ENCODE measurements around the gene SLC35B2.
"Not testable (repeated sequence)": the region's sequence is repeated elsewhere in the genome, so short reads cannot be mapped to it uniquely, and the experiment has no call there.

The SLC35B2 gene

DNA sequence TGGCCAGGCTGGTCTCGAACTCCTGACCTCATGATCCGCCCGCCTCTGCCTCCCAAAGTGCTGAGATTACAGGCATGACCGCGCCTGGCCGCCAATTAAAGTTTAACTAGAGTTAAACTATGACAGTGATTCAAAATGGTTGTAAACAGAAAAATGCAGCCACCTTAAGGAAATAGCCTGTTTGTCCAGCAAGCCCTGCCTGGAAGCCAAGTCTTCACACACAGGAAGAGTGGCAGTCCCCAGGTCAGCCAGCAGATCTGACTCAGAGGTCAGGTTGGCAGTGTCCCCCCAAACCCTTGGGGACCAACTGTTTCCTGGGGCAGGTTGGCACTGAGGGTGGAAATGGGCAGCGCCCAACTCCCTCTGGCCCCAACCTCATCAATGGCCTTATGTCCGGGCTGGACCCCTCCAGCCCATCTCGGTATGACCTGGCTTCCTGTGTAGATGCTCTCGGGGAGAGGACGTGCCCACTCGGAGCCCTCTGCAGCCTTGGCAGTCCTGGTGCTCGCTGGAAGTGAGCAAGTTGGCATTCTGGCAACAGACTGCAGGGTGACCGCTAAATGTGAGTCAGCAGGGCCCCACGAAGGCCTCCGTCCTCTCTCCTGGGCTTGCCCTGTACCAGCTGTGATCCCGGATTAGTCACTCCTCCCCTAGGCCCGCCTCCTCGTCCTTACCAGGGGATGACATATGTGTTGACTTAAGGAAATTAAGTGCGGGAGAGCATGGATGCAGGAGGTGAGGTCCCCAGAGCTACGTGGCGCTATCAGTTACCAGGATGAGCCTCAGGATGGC is 20.1 kb downstream of the SLC35B2 start:
- DNase-seq: peak in 42 of 56 donors; percentile 30 to 90 (median 62)

DNA sequence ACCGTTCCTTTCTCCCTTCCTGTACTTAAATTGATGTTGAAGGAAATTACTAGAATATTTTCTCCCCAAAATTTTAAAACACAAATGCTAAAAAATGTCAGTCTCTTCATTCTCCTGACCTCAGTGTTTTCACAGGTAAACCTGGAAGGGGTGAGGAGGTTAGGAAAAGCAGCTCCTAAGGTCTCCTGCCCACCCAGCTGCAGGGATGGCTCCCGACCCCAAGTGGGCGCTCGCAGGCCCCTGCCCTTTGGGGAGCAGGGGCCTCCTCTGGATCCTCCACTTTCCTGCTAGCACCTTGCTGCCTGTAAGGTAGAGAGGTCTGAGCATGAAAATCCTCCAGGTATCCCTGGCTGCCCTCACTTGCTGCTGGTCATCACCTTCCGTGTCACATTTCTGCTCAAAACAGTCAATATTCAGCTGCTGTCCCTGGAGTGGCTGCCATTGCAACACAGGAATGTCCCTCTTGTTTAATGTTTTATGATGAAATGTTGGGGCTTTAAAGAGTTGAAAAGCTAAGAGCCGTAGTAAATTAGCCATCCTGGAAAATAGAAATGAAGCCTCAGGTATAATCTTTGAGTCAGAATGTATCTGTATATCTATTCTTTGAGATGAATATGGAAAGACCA is 21.3 kb downstream of the SLC35B2 start:
- DNase-seq: no peak

DNA sequence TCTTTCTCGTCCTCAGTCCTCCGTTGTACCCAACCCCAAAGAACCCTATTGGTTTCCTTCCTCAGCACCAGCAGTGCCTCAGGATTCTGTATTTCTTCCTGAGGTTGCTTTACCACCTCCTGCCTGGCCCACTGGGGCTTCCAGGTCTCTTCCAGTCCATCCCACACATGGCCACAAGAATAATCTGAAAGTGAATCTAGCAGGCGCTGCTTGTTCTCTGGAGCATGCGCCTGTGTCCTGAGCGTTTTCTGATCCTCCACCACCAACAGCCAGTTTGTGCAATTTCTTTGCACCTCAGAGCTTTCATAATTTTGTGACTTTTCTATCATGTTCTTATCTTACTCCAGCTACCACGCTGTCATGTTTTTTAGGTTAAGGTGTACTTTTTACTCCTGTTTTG is 22.1 kb downstream of the SLC35B2 start:
- no peak for DNase-seq

DNA sequence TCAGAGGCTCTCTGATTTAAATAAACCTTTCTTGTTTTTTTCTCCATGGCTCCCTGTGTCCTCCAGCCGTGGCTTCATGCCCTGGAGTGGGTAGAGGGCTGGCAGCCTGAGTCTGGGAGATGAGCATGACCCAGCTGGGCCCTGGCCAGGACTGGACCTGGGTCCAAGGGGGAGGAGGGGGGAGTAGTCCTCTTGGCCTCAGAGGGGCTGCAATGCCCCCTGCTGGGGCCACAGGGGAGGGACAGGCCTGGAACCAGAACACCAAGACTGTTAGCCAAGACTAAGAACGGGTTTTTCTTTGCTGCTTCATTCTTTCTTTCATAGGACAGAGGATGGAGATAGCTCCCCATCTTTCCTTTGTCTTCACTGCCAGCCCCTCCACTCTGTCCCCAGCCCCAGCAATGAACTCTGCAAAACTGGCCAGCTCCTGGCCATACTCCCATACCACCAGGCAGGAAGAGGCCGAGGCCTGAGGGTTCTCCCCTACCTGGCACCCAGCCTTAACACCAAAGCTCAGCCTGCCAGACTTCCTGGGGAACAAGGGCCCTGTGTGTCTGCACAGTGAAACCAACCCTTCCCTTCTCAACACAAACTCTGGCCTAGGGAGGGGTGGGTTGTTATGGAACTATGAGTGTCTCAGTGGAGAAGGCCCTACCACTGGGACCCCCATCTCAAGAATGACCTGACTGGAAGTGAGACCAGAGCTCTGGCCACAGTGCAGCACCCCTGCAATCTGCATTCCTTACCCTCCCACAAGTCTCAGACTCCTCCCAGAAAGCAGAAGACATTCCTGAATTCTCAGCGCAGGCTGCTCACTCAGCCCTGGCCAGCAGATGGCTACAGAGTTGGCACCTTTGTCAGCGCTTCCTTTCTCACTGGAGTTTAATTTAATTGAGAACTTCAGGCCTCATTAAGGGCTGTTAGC is 23.0 kb downstream of the SLC35B2 start:
- peak in 54 of 56 donors; percentile 28 to 91 (median 76) for DNase-seq

DNA sequence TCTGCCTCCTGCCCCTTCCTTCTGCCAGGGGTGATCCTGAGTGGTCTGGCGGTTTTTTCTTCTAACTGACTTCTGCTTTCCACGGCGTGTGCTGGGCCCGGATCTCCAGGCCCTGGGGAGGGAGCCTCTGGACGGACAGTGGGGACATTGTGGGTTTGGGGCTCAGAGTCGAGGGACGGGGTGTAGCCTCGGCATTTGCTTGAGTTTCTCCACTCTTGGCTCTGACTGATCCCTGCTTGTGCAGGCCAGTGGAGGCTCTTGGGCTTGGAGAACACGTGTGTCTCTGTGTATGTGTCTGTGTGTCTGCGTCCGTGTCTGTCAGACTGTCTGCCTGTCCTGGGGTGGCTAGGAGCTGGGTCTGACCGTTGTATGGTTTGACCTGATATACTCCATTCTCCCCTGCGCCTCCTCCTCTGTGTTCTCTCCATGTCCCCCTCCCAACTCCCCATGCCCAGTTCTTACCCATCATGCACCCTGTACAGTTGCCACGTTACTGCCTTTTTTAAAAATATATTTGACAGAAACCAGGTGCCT is 23.7 kb downstream of the SLC35B2 start:
- peak in 1 of 56 donors; percentile 18 for DNase-seq

DNA sequence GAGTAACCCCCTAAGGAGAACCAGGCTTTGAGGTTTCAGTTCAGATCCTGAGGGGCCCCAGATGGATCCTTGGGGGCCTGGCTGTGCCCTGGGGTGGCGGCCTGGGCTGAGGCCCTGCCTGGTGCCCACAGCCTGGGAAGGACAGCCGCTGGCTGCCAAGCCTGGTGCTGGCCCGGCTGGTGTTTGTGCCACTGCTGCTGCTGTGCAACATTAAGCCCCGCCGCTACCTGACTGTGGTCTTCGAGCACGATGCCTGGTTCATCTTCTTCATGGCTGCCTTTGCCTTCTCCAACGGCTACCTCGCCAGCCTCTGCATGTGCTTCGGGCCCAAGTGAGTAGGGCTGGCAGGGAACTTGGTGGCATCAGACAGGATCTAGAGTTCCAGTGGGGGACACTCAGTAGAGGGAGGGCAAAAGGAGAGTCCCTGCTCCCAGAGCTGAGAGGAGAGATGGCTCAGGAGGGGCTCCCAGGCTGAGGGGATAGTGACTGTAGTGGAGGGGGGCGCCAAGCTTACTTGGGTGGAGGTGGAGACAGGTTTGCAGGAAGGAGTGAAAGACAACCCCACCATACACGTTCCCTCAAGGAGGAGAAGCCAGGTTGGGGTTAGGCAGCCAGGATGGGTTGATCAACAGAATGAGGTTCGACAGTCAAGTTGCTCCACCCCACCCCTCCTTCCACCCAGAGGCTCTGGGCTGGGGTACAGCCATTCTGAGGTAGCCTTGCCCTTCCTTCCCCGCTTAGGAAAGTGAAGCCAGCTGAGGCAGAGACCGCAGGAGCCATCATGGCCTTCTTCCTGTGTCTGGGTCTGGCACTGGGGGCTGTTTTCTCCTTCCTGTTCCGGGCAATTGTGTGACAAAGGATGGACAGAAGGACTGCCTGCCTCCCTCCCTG is 24.4 kb downstream of the SLC35B2 start:
- DNase-seq: no peak

DNA sequence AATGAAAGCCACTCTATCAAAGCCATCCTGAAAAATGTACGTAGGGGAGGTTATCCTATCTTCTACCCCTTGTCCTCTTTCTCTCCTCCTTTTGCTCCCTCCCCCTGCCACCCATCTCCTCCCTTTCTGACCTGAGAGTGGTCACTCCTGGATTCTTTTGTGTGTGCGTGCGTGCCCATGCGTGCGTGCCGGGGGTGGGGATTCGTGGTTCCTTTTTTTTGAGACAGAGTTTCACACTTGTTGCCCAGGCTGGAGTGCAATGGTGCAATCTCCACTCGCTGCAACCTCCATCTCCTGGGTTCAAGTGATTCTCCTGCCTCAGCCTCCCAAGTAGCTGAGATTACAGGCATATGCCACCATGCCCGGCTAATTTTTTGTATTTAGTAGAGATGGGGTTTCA is 25.9 kb downstream of the SLC35B2 start:
- not testable (repeated sequence) for DNase-seq

DNA sequence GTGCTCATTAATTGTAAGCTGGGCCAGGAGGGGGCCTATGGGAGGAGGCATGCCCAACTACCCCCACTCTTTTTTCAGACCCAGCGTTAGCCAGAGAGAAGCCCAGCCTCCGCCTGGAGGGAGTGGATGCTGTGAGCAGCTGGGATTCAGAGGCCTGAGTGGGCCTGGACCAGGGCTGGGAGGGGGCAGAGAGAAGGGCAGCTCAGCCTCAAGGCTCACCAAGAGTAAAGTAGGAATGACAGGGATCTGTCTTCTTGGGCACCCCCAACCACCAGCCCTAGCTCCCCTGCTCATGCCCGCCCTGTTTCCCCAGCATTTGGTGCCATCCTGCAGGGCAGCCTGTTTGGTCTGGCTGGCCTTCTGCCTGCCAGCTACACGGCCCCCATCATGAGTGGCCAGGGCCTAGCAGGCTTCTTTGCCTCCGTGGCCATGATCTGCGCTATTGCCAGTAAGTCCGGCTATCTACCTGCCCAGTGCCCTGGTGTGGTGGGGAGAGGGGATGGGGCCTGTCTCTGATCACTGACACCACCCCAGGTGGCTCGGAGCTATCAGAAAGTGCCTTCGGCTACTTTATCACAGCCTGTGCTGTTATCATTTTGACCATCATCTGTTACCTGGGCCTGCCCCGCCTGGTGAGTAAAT is 27.2 kb downstream of the SLC35B2 start:
- no peak for DNase-seq

DNA sequence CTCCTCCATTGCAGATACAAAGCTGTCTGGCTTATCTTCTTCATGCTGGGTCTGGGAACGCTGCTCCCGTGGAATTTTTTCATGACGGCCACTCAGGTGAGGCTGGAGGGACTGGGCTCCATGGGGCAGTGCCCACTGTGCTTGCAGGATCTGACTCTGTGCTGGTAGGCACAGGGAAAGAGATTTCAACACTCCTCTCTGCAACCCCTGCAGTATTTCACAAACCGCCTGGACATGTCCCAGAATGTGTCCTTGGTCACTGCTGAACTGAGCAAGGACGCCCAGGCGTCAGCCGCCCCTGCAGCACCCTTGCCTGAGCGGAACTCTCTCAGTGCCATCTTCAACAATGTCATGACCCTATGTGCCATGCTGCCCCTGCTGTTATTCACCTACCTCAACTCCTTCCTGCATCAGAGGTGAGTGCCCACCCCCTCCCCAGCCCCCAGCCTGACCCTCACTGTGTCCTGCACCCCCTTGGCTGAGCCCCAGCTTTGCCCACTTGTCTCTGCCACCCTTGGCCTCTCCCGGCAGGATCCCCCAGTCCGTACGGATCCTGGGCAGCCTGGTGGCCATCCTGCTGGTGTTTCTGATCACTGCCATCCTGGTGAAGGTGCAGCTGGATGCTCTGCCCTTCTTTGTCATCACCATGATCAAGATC is 27.8 kb downstream of the SLC35B2 start:
- DNase-seq: no peak

DNA sequence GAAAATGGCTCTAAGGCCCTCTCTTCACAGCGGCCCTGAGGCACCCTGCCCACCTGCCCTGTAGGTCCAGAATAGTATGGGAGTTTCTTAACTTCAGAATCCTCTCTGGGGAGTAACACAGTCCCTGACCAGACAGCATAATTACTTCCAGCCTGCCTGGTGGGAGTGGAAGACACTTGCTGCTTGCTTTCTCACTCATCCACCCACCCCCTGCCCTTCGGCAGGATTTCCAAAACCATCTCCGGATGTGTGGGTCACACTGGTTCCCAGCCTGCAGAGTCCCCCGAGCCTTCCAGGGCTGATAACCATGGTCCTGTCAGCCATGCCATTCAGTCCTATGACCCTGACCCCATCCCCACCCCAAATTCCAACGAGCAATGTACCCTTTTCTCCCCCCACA is 28.5 kb downstream of the SLC35B2 start:
- DNase-seq: no peak

DNA sequence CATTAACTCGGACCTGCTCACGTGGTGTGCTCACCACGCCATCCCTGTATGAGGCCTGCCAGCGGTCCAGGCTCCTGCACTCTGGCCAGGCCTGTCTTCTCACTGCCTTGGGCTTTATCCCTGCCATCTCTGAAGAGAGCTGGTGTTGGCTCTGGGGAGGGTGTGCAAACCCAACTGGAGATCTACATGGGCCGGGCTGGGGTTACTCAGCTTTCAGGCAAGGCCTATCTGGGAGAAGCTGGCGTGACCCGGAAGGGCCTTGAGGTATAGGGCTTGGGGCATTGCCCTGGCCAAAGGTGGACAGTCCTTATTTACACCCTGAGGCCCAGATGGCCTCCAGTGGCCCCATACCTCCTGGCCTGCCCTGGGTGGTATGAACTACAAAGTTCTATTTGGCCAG is 28.9 kb downstream of the SLC35B2 start:
- no peak for DNase-seq

DNA sequence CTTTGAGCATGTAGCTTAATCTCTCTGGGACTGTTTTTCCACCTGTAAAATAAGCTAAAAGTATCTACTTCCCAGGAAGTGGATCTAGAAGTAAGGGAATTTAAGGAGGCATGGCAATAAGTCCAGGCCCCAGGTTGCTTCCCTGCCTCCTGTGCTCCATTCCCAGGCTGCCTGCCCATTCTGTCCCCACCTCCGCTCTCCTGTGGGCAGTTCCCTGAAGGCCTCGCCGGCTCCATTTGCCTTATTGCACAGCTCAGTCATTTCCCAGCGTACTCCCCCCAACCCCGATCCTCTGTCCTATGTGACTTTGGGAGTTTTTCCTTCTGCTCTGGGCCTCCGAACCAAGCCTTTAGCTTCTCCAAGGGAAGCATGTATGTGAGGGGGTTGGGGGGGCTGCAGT is 29.3 kb downstream of the SLC35B2 start:
- DNase-seq: no peak

DNA sequence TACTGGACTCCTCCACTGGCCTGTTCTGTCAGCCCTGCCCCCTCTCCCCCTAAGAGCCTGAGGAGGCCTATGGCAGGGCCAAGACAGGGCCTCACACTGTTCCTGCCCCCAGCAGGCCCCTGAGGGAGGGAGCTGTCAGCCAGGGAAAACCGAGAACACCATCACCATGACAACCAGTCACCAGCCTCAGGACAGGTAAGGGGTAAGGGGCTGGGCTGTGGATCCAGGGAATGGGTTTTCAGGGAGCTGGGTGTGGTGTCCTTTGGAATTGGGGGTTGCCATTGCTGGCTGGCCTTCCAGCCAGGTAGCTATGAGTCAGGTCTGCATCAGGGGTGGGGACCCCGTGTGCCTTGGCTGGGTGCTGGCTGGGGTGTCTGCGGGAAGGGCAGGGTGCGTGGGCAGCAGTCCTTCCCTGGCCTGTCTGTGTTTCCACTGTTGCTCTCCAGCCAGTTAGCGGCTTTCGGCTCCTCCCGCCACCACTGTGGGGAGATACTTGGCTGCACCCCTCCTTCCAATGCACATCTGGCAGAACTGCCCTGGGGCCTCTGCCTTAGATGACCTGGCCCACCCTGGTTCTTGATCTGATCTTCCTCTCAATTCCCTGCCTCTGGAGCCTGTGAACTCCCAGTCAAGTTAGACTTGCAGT is 30.1 kb downstream of the SLC35B2 start:
- DNase-seq: peak in 1 of 56 donors; percentile 71

DNA sequence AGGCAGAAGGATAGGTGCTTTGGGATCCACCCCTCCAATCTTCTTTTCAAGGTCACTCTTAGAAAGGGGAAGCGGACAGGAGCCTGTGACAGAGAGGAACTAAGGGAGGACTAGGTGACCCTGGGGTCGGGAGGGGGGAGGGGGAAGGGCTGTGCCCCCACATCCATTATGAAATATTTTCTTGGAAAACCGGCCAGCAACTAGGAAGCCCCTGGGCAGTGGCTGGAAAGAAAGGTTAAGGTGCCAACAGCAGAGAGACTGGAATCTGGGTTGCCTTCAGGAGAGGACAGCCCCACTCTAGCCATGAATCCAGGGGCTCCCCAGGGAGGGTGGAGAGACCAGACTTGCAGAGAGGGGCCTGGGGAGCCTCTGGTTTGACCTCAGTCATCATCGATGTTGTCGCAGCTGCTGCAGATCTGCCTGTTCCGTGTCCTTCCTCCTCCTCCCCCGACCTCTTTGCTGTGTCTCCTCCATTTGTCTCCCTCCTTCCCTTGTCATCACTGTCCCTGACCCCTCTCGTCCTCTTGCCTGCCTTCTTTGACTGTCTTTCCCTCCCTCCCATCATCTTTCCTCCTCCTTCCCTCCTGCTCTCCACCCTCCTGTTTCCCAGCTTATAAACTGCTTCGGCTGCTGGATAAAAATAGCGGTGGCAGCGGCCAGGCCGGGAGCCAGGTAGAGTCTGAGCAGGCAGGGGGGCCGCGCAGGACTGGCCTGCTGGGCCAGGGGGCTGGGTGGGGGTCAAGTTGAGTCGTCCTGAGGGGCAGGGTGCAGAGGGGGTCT is 30.8 kb downstream of the SLC35B2 start:
- DNase-seq: peak in 2 of 56 donors; percentile 12 to 71

DNA sequence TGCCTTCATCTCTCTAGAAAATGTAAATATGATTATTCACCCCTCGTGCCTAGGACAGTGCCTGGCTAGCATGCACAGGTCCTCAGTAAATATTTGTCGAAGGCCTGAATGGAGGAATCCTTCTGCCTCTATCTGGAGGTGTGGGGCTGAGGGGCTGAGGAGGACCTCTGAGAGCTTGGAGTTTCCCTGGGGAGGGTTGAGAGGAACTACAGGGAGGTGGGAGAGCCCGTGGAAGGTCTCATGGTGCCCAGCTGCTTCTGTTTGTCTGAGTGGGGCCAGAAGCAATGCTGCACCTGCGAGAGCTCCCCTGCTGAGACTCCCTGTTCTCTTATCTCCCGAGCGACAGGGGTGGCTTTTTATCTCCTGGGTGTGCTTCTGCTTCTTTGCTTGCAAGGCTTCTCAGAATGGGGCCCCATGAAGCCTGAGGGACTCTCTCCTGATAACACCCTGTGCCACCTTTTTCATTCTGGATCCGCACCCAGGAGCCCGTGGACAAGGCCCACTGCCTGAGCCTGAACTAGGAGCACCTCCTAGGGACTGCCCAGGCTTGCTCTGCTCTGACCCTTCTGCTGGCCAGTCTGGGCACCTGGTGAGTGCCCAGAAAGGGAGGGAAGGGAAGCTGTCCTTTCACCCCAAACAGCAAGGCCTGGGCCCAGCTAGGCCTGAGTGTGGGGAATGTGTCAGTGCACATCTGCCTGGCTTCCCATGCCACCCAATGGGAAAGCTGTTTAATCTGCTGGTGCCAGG is 31.6 kb downstream of the SLC35B2 start:
- DNase-seq: no peak

DNA sequence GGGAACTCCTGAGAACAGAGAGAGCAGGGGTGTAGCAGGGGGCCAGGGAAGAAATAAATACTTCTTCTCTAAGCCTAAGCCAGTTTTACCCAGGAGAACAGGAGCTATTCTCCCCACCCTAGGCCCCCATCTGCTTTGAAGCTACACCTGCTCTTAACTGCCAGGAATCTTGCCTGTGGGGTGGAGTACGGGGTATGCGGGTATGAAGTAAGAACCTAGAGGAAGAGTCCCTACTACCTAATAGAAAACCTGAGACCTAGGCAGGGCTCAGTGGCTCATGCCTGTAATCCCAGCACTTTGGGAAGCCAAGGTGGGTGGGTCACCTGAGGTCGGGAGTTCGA is 32.4 kb downstream of the SLC35B2 start:
- DNase-seq: no peak

Data from amygdala (tissue), 56 donors.